Bronchial epithelial cell (primary cell): ENCODE measurements around the gene HGF. TPM values are rescaled to one million over a fixed set of nuclear protein-coding genes. Genes with fewer than 3 reads are reported as not detected.

Experiments
- DNase-seq: peaks from one replicate; pipeline ENCODE4 v3.0.0-alpha.2; 2010; ENCODE audit warnings: low read depth
- FAIRE-seq: peaks from 2 replicates; lab custom pipeline; 2011; peaks lifted over from hg19 to GRCh38; lab: Jason Lieb, UNC
- H3K27me3 ChIP-seq: 2 replicates; pipeline ENCODE4 v1.5.1; 2011; ENCODE audit warnings: low read length; ENCODE audit not compliant: control insufficient read depth, insufficient read depth
- H3K36me3 ChIP-seq: 2 replicates; pipeline ENCODE4 v1.5.1; 2011; ENCODE audit warnings: low read length; ENCODE audit not compliant: control insufficient read depth, insufficient read depth
- H3K4me3 ChIP-seq: 2 replicates; pipeline ENCODE4 v1.5.1; 2011; ENCODE audit warnings: mild to moderate bottlenecking, low read depth, low read length, control low read depth
- total RNA-seq: library from RNA; depleted of rRNA; stranded (reverse); fragments of >200 nt; gene quantifications from 2 replicates; pipeline ENCODE4 v1.2.1, GENCODE V29; 2014
- TF ChIP-seq, protein P1 (sequence below): IDR thresholded peaks from 2 replicates; pipeline ENCODE4 v1.5.1; 2011; ENCODE audit warnings: mild to moderate bottlenecking, moderate library complexity, low read length, control low read depth, inconsistent platforms; ENCODE audit not compliant: insufficient read depth, severe bottlenecking

HGF gene
- total RNA-seq, 1 donor from 2014 or later = 3.7 TPM

DNA sequence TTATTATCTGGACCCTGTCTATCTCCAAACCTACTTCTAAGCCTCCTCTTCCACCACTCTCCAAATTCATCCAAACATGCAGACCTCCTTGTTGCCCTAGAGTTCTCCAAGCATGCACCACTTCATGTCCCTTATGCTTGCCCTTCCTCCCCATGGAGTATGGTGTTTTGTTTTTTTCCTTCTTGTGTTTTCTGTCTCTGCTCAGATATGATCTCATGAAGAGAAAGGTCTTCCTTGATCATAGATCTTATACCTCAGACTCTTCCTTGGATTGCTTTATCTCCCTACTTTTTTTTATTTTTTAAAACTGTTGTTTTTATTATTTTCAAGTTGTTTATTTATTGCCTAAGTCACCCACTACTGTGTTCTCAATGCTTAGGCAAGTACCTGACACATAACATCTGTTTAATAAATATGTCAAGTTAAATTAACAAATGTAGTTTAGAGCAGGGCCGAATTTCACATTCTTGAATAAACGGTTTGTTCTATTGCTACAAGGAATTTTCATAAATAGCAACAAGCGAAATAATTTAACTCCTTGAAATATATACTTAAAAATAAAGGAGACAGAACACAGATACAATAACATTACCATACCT lies 84.5 kb downstream of the HGF start:
- no peak for DNase-seq
- TF ChIP-seq, protein P1, sequence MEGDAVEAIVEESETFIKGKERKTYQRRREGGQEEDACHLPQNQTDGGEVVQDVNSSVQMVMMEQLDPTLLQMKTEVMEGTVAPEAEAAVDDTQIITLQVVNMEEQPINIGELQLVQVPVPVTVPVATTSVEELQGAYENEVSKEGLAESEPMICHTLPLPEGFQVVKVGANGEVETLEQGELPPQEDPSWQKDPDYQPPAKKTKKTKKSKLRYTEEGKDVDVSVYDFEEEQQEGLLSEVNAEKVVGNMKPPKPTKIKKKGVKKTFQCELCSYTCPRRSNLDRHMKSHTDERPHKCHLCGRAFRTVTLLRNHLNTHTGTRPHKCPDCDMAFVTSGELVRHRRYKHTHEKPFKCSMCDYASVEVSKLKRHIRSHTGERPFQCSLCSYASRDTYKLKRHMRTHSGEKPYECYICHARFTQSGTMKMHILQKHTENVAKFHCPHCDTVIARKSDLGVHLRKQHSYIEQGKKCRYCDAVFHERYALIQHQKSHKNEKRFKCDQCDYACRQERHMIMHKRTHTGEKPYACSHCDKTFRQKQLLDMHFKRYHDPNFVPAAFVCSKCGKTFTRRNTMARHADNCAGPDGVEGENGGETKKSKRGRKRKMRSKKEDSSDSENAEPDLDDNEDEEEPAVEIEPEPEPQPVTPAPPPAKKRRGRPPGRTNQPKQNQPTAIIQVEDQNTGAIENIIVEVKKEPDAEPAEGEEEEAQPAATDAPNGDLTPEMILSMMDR = no peak

GRCh38 chr7:81684514-81685269 lies 85.2 kb downstream of the HGF start:
- no peaks in the 10 kb centered on the region for H3K27me3 ChIP-seq
- peak; percentile 100 for FAIRE-seq
- no peak overlapping the region for H3K4me3 ChIP-seq
- TF ChIP-seq, protein P1 = no peak
- no peaks in the 10 kb centered on the region for H3K36me3 ChIP-seq
- DNase-seq = peak; percentile 100

More for the DNA sequence above, 84.5 kb downstream of the HGF start:
- Histone ChIP-seq H3K36me3 (no peaks in the 10 kb centered on the region), H3K4me3 (no peak overlapping the region), H3K27me3 (no peaks in the 10 kb centered on the region)
- no peak for FAIRE-seq

GRCh38 chr7:81684033-81684432 lies 85.8 kb downstream of the HGF start:
- no peaks in the 10 kb centered on the region for H3K27me3 ChIP-seq
- no peak for FAIRE-seq
- no peak for DNase-seq
- TF ChIP-seq, protein P1 = no peak
- H3K4me3 ChIP-seq = no peak overlapping the region
- H3K36me3 ChIP-seq = no peaks in the 10 kb centered on the region

GRCh38 chr7:81682873-81683272 lies 87.0 kb downstream of the HGF start:
- Histone ChIP-seq H3K36me3 (no peaks in the 10 kb centered on the region), H3K27me3 (no peaks in the 10 kb centered on the region), H3K4me3 (no peak overlapping the region)
- FAIRE-seq (no peak), DNase-seq (no peak)
- TF ChIP-seq, protein P1 = no peak

GRCh38 chr7:81680120-81680519 lies 89.7 kb downstream of the HGF start:
- DNase-seq = no peak
- no peak for FAIRE-seq
- TF ChIP-seq, protein P1 = no peak
- Histone ChIP-seq H3K4me3 (no peak overlapping the region), H3K27me3 (no peaks in the 10 kb centered on the region), H3K36me3 (no peaks in the 10 kb centered on the region)
